Uterus (tissue), 4 donors: Measurements from ENCODE around the gene RMC1. TPM values are rescaled to one million over a fixed set of nuclear protein-coding genes. Genes with fewer than 3 reads are reported as not detected.
A peak's percentile ranks its signal among the peaks of the same experiment; 100 is the strongest.

ENCODE experiments used
- DNase-seq, 2 donors: peaks; one replicate each; pipeline ENCODE4 v3.0.0-alpha.2; 2019 to 2020
- H3K27ac ChIP-seq, 2 donors: fragments of 200-600 bp; sonication (generic); 1 replicate in 1 of 2; 2 replicates in 1 of 2; pipeline ENCODE4 v1.5.1; 2016 to 2018
- H3K27me3 ChIP-seq, 2 donors: fragments of 200-600 bp; sonication (generic); one replicate each; pipeline ENCODE4 v1.5.1; 2018 to 2019; ENCODE audit warnings: control low read depth in 1 of 2
- H3K36me3 ChIP-seq, 2 donors: fragments of 200-600 bp; sonication (generic); one replicate each; pipeline ENCODE4 v1.5.1; 2019; ENCODE audit warnings: control low read depth in 1 of 2
- H3K4me1 ChIP-seq, 2 donors: fragments of 200-600 bp; sonication (generic); one replicate each; pipeline ENCODE4 v1.5.1; 2018 to 2019; ENCODE audit warnings: control low read depth in 1 of 2
- H3K4me3 ChIP-seq, 2 donors: fragments of 200-600 bp; sonication (generic); 1 replicate in 1 of 2; 2 replicates in 1 of 2; pipeline ENCODE4 v1.5.1; 2018 to 2019; ENCODE audit warnings: mild to moderate bottlenecking in 1 of 2
- H3K9me3 ChIP-seq, 2 donors: fragments of 200-600 bp; sonication (generic); one replicate each; pipeline ENCODE4 v1.5.1; 2019; ENCODE audit warnings: control low read depth in 1 of 2
- CTCF ChIP-seq, 4 experiments: fragments of 200-600 bp in 2 of 4; fragments of 450-650 bp in 2 of 4; sonication (generic) in 2 of 4; IDR thresholded peaks; one replicate each; pipeline ENCODE4 v1.5.1; 2016 to 2019; ENCODE audit warnings: antibody characterized with exemption in 4 of 4, mild to moderate bottlenecking in 2 of 4, moderate library complexity in 1 of 4
- POLR2A ChIP-seq, 2 donors: fragments of 450-650 bp; IDR thresholded peaks; one replicate each; pipeline ENCODE4 v1.6.1; 2016; ENCODE audit warnings: antibody characterized with exemption in 2 of 2, mild to moderate bottlenecking in 1 of 2, moderate library complexity in 1 of 2
- intact Hi-C: fragments of 100-400 bp; cut with DNase I; formaldehyde crosslinking; loops from one replicate; pipeline ENCODE4 v1.15.1; 2023; ENCODE audit warnings: low total_unique reads
- total RNA-seq, 4 donors: library from RNA; depleted of rRNA in 3 of 4; stranded (reverse); fragments of >200 nt in 3 of 4; gene quantifications; one replicate each; pipeline versions ENCODE4 v1.1.0 to v1.2.4, GENCODE V29; 2014 to 2023
- donor health status: DM: yes; HTN: yes; CAD: no.

Gene RMC1
- total RNA-seq, 4 donors from 2014 or later: 12.9 to 56.4 (median 27.8) TPM

- Histone ChIP-seq H3K27ac (peak overlapping the region; percentile 24 to 30), H3K27me3 (no peaks in the 10 kb centered on the region), H3K36me3 (no peaks in the 10 kb centered on the region), H3K9me3 (no peaks in the 10 kb centered on the region), H3K4me1 (no peaks in the 10 kb centered on the region), H3K4me3 (no peak overlapping the region)
- peak; percentile 36 to 60 for DNase-seq
- intact Hi-C loops: no loop called here
- TF ChIP-seq POLR2A (IDR thresholded peaks at IDR 0.05): no peak
- TF ChIP-seq CTCF (IDR thresholded peaks at IDR 0.05): no peak
Measured at GRCh38 chr18:23528580-23529472, 25.5 kb downstream of the RMC1 start.

- no peak overlapping the region for H3K4me3 ChIP-seq
- TF ChIP-seq CTCF (IDR thresholded peaks at IDR 0.05) (no peak), POLR2A (IDR thresholded peaks at IDR 0.05) (no peak)
- no peak for DNase-seq
- intact Hi-C loops: no loop called here
- H3K36me3 ChIP-seq: no peaks in the 10 kb centered on the region
- H3K4me1 ChIP-seq: no peaks in the 10 kb centered on the region
- H3K27me3 ChIP-seq: no peaks in the 10 kb centered on the region
- no peak overlapping the region for H3K27ac ChIP-seq
- H3K9me3 ChIP-seq: no peaks in the 10 kb centered on the region
Measured at GRCh38 chr18:23529604-23530003, 26.3 kb downstream of the RMC1 start.

GRCh38 chr18:23530195-23530594, 26.9 kb downstream of the RMC1 start:
- H3K9me3 ChIP-seq: no peaks in the 10 kb centered on the region
- H3K27me3 ChIP-seq: no peaks in the 10 kb centered on the region
- TF ChIP-seq POLR2A (IDR thresholded peaks at IDR 0.05) (no peak), CTCF (IDR thresholded peaks at IDR 0.05) (no peak)
- intact Hi-C loops: no loop called here
- no peaks in the 10 kb centered on the region for H3K4me1 ChIP-seq
- DNase-seq: no peak
- H3K4me3 ChIP-seq: no peak overlapping the region
- H3K36me3 ChIP-seq: no peaks in the 10 kb centered on the region
- no peak overlapping the region for H3K27ac ChIP-seq

- H3K9me3 ChIP-seq: no peaks in the 10 kb centered on the region
- no peaks in the 10 kb centered on the region for H3K36me3 ChIP-seq
- no peak overlapping the region for H3K4me3 ChIP-seq
- no peaks in the 10 kb centered on the region for H3K27me3 ChIP-seq
- TF ChIP-seq POLR2A (IDR thresholded peaks at IDR 0.05) (no peak), CTCF (IDR thresholded peaks at IDR 0.05) (no peak)
- DNase-seq: no peak
- H3K27ac ChIP-seq: no peak overlapping the region
- H3K4me1 ChIP-seq: no peaks in the 10 kb centered on the region
- intact Hi-C loops: no loop called here
Measured at GRCh38 chr18:23531912-23532311, 28.6 kb downstream of the RMC1 start.

- H3K4me3 ChIP-seq: no peak overlapping the region
- no peaks in the 10 kb centered on the region for H3K27me3 ChIP-seq
- intact Hi-C loops: no loop called here
- peak overlapping the region in 1 of 2 donors; percentile 3 for H3K27ac ChIP-seq
- H3K36me3 ChIP-seq: no peaks in the 10 kb centered on the region
- no peaks in the 10 kb centered on the region for H3K9me3 ChIP-seq
- DNase-seq: no peak
- TF ChIP-seq CTCF (IDR thresholded peaks at IDR 0.05) (no peak), POLR2A (IDR thresholded peaks at IDR 0.05) (no peak)
- H3K4me1 ChIP-seq: no peaks in the 10 kb centered on the region
Measured at GRCh38 chr18:23532848-23533247, 29.5 kb downstream of the RMC1 start.
